GM18951 (cell line): ENCODE results near the gene UCP2.
"Not testable (repeated sequence)": the region's sequence is repeated elsewhere in the genome, so short reads cannot be mapped to it uniquely, and the experiment has no call there.

ENCODE experiments used
- POLR2A ChIP-seq: IDR thresholded peaks from 4 replicates; pipeline ENCODE4 v1.6.1; 2011; ENCODE audit warnings: mild to moderate bottlenecking; ENCODE audit not compliant: insufficient read length, insufficient read depth; ENCODE audit errors: extremely low read depth
- in situ Hi-C: fragments of 300-500 bp; cut with MboI; formaldehyde crosslinking; loops from one replicate; pipeline ENCODE4 v1.12.0; 2022; ENCODE audit warnings: low sequenced_read_pairs, mixed read lengths, inconsistent platforms; ENCODE audit not compliant: unreplicated experiment

The UCP2 gene

GRCh38 chr11:73995247-73995646 lies 12.6 kb upstream of the UCP2 start:
- TF ChIP-seq POLR2A = no peak
- in situ Hi-C loops = no loop called here

- no peak for TF ChIP-seq POLR2A
- in situ Hi-C loops = no loop called here
These were observed 8.9 kb upstream of the UCP2 start for GRCh38 chr11:73991471-73992006.

- in situ Hi-C loops = no loop called here
- no peak for TF ChIP-seq POLR2A
These were observed 8.1 kb upstream of the UCP2 start for GRCh38 chr11:73990730-73991129.

- in situ Hi-C loops = no loop called here
- TF ChIP-seq POLR2A = no peak
These were observed 6.5 kb upstream of the UCP2 start for GRCh38 chr11:73989156-73989555.

- no peak for TF ChIP-seq POLR2A
- in situ Hi-C loops = no loop called here
These were observed 5.6 kb upstream of the UCP2 start for GRCh38 chr11:73988227-73988626.

- in situ Hi-C loops = not testable (repeated sequence)
These were observed 3.0 kb upstream of the UCP2 start for GRCh38 chr11:73985661-73986060.

- in situ Hi-C loops = no loop called here
- no peak for TF ChIP-seq POLR2A
These were observed 1.3 kb upstream of the UCP2 start for GRCh38 chr11:73983741-73984538.

- in situ Hi-C loops = no loop called here
- TF ChIP-seq POLR2A = peak; percentile 66
These were observed 522 bp upstream of the UCP2 start for GRCh38 chr11:73982990-73983740.

- in situ Hi-C loops = no loop called here
- TF ChIP-seq POLR2A = peak; percentile 5
These were observed 1.4 kb downstream of the UCP2 start for GRCh38 chr11:73981051-73981805.

- in situ Hi-C loops = no loop called here
- TF ChIP-seq POLR2A = peak; percentile 55
These were observed 2.4 kb downstream of the UCP2 start for GRCh38 chr11:73980001-73980961.

GRCh38 chr11:73978576-73979086 lies 4.0 kb downstream of the UCP2 start:
- no peak for TF ChIP-seq POLR2A
- in situ Hi-C loops = no loop called here

GRCh38 chr11:73977856-73978519 lies 4.7 kb downstream of the UCP2 start:
- in situ Hi-C loops = no loop called here
- TF ChIP-seq POLR2A = no peak
